Endothelial cell of umbilical vein (primary cell): ENCODE measurements around the gene CD34. TPM values are rescaled to one million over a fixed set of nuclear protein-coding genes. Genes with fewer than 3 reads are reported as not detected.

Experiments
- BruUV-seq: library from RNA; stranded (reverse); fragments of 400-500 nt; replicated peaks from 2 replicates; lab custom pipeline; 2021; lab: Mats Ljungman, UMichigan
- CTCF ChIA-PET: fragments of 300-600, 350-600 bp; sonication (Branson Sonifier 250); formaldehyde crosslinking; loops from one replicate; lab custom pipeline; 2021; ENCODE audit warnings: antibody characterized with exemption, inconsistent platforms; lab: Charles Lee
- POLR2A ChIA-PET: fragments of 300-600, 350-600 bp; sonication (Branson Sonifier 250); formaldehyde crosslinking; loops from one replicate; lab custom pipeline; 2021; ENCODE audit warnings: antibody characterized with exemption, inconsistent platforms; lab: Charles Lee
- DNase-seq: peaks from one replicate; pipeline ENCODE4 v3.0.0-alpha.2; 2011; ENCODE audit warnings: low read depth, low spot score
- FAIRE-seq: peaks from 2 replicates; lab custom pipeline; 2011; peaks lifted over from hg19 to GRCh38; lab: Jason Lieb, UNC
- H2AFZ ChIP-seq: 2 replicates; pipeline ENCODE4 v1.6.0; 2012; ENCODE audit warnings: low read depth, low read length, control low read depth, inconsistent platforms
- H3K27ac ChIP-seq: 2 replicates; pipeline ENCODE4 v1.5.1; 2011; ENCODE audit warnings: low read depth, mild to moderate bottlenecking, control low read depth, low read length, moderate library complexity; ENCODE audit not compliant: insufficient read depth
- H3K27me3 ChIP-seq, 2 experiments: 2 replicates each; pipeline versions ENCODE4 v1.6.0 to v1.6.1; 2011; ENCODE audit warnings: low read length in 2 of 2, mixed read lengths in 1 of 2; ENCODE audit not compliant: control insufficient read depth in 2 of 2, insufficient read depth in 2 of 2
- H3K36me3 ChIP-seq, 2 experiments: 2 replicates in 1 of 2; 3 replicates in 1 of 2; pipeline ENCODE4 v1.5.1; 2011; ENCODE audit warnings: low read length in 2 of 2, mild to moderate bottlenecking in 1 of 2, moderate library complexity in 1 of 2; ENCODE audit not compliant: control insufficient read depth in 2 of 2, insufficient read depth in 2 of 2; ENCODE audit errors: extremely low read depth in 1 of 2
- H3K4me1 ChIP-seq: 3 replicates; pipeline ENCODE4 v1.5.1; 2011; ENCODE audit warnings: mild to moderate bottlenecking, low read length; ENCODE audit not compliant: control insufficient read depth, insufficient read depth; ENCODE audit errors: extremely low read depth
- H3K4me2 ChIP-seq: 2 replicates; pipeline ENCODE4 v1.6.1; 2011; ENCODE audit warnings: low read length, control low read depth, mixed read lengths; ENCODE audit not compliant: insufficient read depth
- H3K4me3 ChIP-seq, 3 experiments: fragments of 200-600 bp in 1 of 3; sonication (generic), shearing (Covaris generic) in 1 of 3; replicated peaks in 1 of 3; 2 replicates each; pipeline ENCODE4 v1.5.1; 2011 to 2016; ENCODE audit warnings: control low read depth in 3 of 3, low read length in 3 of 3, mild to moderate bottlenecking in 2 of 3, inconsistent platforms in 1 of 3, low read depth in 1 of 3, moderate library complexity in 1 of 3; ENCODE audit not compliant: insufficient read depth in 1 of 3
- H3K79me2 ChIP-seq: 2 replicates; pipeline ENCODE4 v1.6.0; 2012; ENCODE audit warnings: low read length, inconsistent platforms; ENCODE audit not compliant: control insufficient read depth, insufficient read depth
- H3K9ac ChIP-seq: replicated peaks from 2 replicates; pipeline ENCODE3; 2011; ENCODE audit warnings: low read length, control low read depth; ENCODE audit not compliant: insufficient read depth; ENCODE audit errors: extremely low read depth
- H3K9me1 ChIP-seq: replicated peaks from 3 replicates; pipeline ENCODE4 v1.6.0; 2011; ENCODE audit warnings: mild to moderate bottlenecking, low read length; ENCODE audit not compliant: control insufficient read depth, insufficient read depth; ENCODE audit errors: extremely low read depth
- H3K9me3 ChIP-seq: replicated peaks from 2 replicates; pipeline ENCODE4 v1.5.1; 2012; ENCODE audit warnings: low read length, inconsistent platforms; ENCODE audit not compliant: control insufficient read depth, insufficient read depth
- H4K20me1 ChIP-seq: replicated peaks from 2 replicates; pipeline ENCODE3; 2011; ENCODE audit warnings: mild to moderate bottlenecking, low read length; ENCODE audit not compliant: control insufficient read depth, insufficient read depth; ENCODE audit errors: extremely low read depth
- EZH2 ChIP-seq: IDR thresholded peaks from 2 replicates; pipeline ENCODE4 v1.6.1; 2012; ENCODE audit warnings: borderline replicate concordance, low read depth, mild to moderate bottlenecking, moderate library complexity, low read length, inconsistent platforms; ENCODE audit not compliant: severe bottlenecking
- FOS ChIP-seq: IDR thresholded peaks from 2 replicates; pipeline ENCODE4 v1.6.1; 2011; ENCODE audit warnings: mild to moderate bottlenecking, low read length, moderate library complexity, borderline replicate concordance; ENCODE audit not compliant: insufficient read depth
- GATA2 ChIP-seq: IDR thresholded peaks from 2 replicates; pipeline ENCODE4 v1.7.0; 2011; ENCODE audit warnings: low read depth, mild to moderate bottlenecking, moderate library complexity, mixed read lengths, low read length; ENCODE audit not compliant: insufficient read length, insufficient read depth
- JUN ChIP-seq: IDR thresholded peaks from 2 replicates; pipeline ENCODE4 v1.6.1; 2011; ENCODE audit warnings: borderline replicate concordance, low read depth; ENCODE audit not compliant: insufficient read length, insufficient read depth
- MAX ChIP-seq: IDR thresholded peaks from 2 replicates; pipeline ENCODE4 v1.6.1; 2011; ENCODE audit not compliant: insufficient read depth, insufficient read length
- MYC ChIP-seq: IDR thresholded peaks from one replicate; pipeline ENCODE4 v1.6.1; 2011; ENCODE audit warnings: mild to moderate bottlenecking, low read depth, low read length
- POLR2A ChIP-seq: IDR thresholded peaks from 2 replicates; pipeline ENCODE4 v1.6.1; 2012; ENCODE audit warnings: low read depth, mild to moderate bottlenecking, control low read depth, low read length
- POLR2AphosphoS5 ChIP-seq: IDR thresholded peaks from 2 replicates; pipeline ENCODE4 v1.6.1; 2012; ENCODE audit warnings: low read depth, mild to moderate bottlenecking, control low read depth, low read length, moderate library complexity; ENCODE audit not compliant: insufficient read depth
- dilution Hi-C: fragments of 300-500 bp; cut with MboI; formaldehyde crosslinking; loops from one replicate; pipeline ENCODE4 v1.15.0; 2019; ENCODE audit warnings: low sequenced_read_pairs; ENCODE audit not compliant: extremely low pct_ligation_motif_present
- intact Hi-C: fragments of 100-400 bp; cut with micrococcal nuclease; formaldehyde crosslinking; loops from one replicate; pipeline ENCODE4 v1.10.0; 2022
- polyA plus RNA-seq, 4 experiments: library from polyadenylated mRNA; depleted of rRNA in 3 of 4; stranded (reverse) in 3 of 4; unstranded in 1 of 4; fragments of >200 nt; gene quantifications; 2 replicates each; pipeline versions ENCODE4 v1.2.1 to v1.2.3, GENCODE V29; 2011 to 2012; ENCODE audit warnings: missing spikeins in 1 of 4
- total RNA-seq: library from RNA; stranded (reverse); gene quantifications from 2 replicates; pipeline ENCODE4 v1.2.3, GENCODE V29; 2021
- TF ChIP-seq, protein P1 (sequence below), 2 donors: IDR thresholded peaks; 1 replicate in 1 of 2; 2 replicates in 1 of 2; pipeline ENCODE4 v1.5.1; 2011; ENCODE audit warnings: low read length in 2 of 2, mild to moderate bottlenecking in 2 of 2, moderate library complexity in 2 of 2, control low read depth in 1 of 2, inconsistent platforms in 1 of 2, low read depth in 1 of 2; ENCODE audit not compliant: insufficient read depth in 1 of 2; ENCODE audit errors: extremely low read depth in 1 of 2

The CD34 gene
- total and polyA plus RNA-seq, 2 donors (not counting 3 experiments of a cell fraction or from before 2014, with no cell fraction given) = 102 to 174 TPM

DNA sequence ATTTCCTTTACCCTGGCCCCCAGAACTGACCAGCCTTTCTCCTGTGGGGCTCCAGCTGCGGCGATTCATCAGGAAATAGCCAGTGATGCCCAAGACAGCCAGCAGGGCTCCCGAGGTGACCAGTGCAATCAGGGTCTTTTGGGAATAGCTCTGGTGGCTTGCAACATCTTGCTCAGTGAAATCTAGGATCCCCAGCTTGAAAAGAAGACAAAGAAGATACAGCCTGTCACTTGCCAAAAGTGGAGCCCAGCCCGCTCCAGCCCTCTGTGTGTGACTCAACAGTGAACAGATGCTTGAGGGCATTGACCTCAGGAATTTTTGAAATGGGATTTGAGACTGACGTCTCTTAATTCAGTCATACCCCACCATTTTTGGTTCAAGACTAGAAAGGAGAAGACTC, 22.3 kb downstream of the CD34 start:
- Histone ChIP-seq H3K9ac (peak overlapping the region; percentile 62), H2AFZ (no peak overlapping the region), H3K27me3 (no peaks in the 10 kb centered on the region), H3K27ac (peak overlapping the region; percentile 97), H4K20me1 (no peaks in the 10 kb centered on the region), H3K4me2 (peak overlapping the region; percentile 17), H3K36me3 (peaks cover 0 to 4% of the 10 kb centered on the region in 2 experiments), H3K4me3 (no peak overlapping the region), H3K9me3 (no peaks in the 10 kb centered on the region), H3K79me2 (no peaks in the 10 kb centered on the region), H3K4me1 (peaks cover 68% of the 10 kb centered on the region), H3K9me1 (no peaks in the 10 kb centered on the region)
- intact Hi-C loops = loop anchor here (5.0 kb wide), 1 partner anchor 334 kb away; no protein-coding TSS in a partner anchor
- no TSS peak for BruUV-seq
- ChIA-PET CTCF (interaction anchor here (0.6 to 7.9 kb wide), 11 partner anchors 9 to 110 kb away, joined by 3 to 321 read pairs (median 5); no protein-coding TSS in a partner anchor), POLR2A (no interaction called here)
- FAIRE-seq (no peak), DNase-seq (peak; percentile 26)
- dilution Hi-C loops = no loop called here
- TF ChIP-seq, protein P1, sequence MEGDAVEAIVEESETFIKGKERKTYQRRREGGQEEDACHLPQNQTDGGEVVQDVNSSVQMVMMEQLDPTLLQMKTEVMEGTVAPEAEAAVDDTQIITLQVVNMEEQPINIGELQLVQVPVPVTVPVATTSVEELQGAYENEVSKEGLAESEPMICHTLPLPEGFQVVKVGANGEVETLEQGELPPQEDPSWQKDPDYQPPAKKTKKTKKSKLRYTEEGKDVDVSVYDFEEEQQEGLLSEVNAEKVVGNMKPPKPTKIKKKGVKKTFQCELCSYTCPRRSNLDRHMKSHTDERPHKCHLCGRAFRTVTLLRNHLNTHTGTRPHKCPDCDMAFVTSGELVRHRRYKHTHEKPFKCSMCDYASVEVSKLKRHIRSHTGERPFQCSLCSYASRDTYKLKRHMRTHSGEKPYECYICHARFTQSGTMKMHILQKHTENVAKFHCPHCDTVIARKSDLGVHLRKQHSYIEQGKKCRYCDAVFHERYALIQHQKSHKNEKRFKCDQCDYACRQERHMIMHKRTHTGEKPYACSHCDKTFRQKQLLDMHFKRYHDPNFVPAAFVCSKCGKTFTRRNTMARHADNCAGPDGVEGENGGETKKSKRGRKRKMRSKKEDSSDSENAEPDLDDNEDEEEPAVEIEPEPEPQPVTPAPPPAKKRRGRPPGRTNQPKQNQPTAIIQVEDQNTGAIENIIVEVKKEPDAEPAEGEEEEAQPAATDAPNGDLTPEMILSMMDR (IDR thresholded peaks at IDR 0.05; ENCODE audit: extremely low read depth in 1 of 2, insufficient read depth in 1 of 2, low read depth in 1 of 2, low read length in 2 of 2) = peak; percentile 21 to 27
- no peak for TF ChIP-seq MYC
- TF ChIP-seq JUN = no peak

- intact Hi-C loops = loop anchor here (5.0 kb wide), 1 partner anchor 335 kb away; no protein-coding TSS in a partner anchor
- POLR2A ChIA-PET = interaction anchor here (0.7 to 2.9 kb wide), 2 partner anchors 30 to 76 kb away, joined by 3 to 20 read pairs; no protein-coding TSS in a partner anchor
These were observed 23.3 kb downstream of the CD34 start for GRCh38 chr1:207887542-207888201.

More at GRCh38 chr1:207887542-207888201, 23.3 kb downstream of the CD34 start:
- CTCF ChIA-PET = interaction anchor here (1.2 to 7.9 kb wide), 13 partner anchors 10 to 111 kb away, joined by 4 to 321 read pairs (median 22); no protein-coding TSS in a partner anchor
- Histone ChIP-seq H3K9me3 (no peaks in the 10 kb centered on the region), H3K36me3 (peaks cover 0 to 4% of the 10 kb centered on the region in 2 experiments), H2AFZ (peak overlapping the region; percentile 26), H3K27ac (no peak overlapping the region), H3K9ac (no peak overlapping the region), H3K4me2 (no peak overlapping the region), H3K9me1 (no peaks in the 10 kb centered on the region), H3K4me3 (no peak overlapping the region), H3K4me1 (peaks cover 65% of the 10 kb centered on the region), H4K20me1 (no peaks in the 10 kb centered on the region), H3K79me2 (no peaks in the 10 kb centered on the region), H3K27me3 (no peaks in the 10 kb centered on the region)
- dilution Hi-C loops = no loop called here
- no peak for DNase-seq
- FAIRE-seq = no peak
- no TSS peak for BruUV-seq
- no peak for TF ChIP-seq EZH2
- no peak for TF ChIP-seq POLR2AphosphoS5
- no peak for TF ChIP-seq GATA2
- no peak for TF ChIP-seq MAX
- TF ChIP-seq MYC = no peak
- TF ChIP-seq JUN = no peak
- no peak for TF ChIP-seq FOS
- TF ChIP-seq, protein P1 (IDR thresholded peaks at IDR 0.05; ENCODE audit: extremely low read depth in 1 of 2, insufficient read depth in 1 of 2, low read depth in 1 of 2, low read length in 2 of 2) = no peak
- TF ChIP-seq POLR2A = no peak
